HEK293T (cell line): ENCODE results near the gene GIMAP6.
"Not testable (repeated sequence)": the region's sequence is repeated elsewhere in the genome, so short reads cannot be mapped to it uniquely, and the experiment has no call there.

Experiments
- CTCF ChIA-PET: fragments of 350-600 bp; formaldehyde crosslinking; extraction: SDS; loops from one replicate; lab custom pipeline; 2021; ENCODE audit warnings: antibody characterized with exemption, inconsistent platforms; lab: Yijun Ruan, JAX
- POLR2A ChIA-PET: fragments of 350-600 bp; formaldehyde crosslinking; extraction: SDS; loops from one replicate; lab custom pipeline; 2020; ENCODE audit warnings: antibody characterized with exemption, inconsistent platforms; lab: Yijun Ruan, JAX
- DNase-seq: peaks from one replicate; pipeline ENCODE4 v3.0.0; 2012; ENCODE audit warnings: mixed read lengths; ENCODE audit errors: extremely low spot score
- ARNT ChIP-seq: fragments of 450-650 bp; IDR thresholded peaks from 2 replicates; pipeline ENCODE4 v1.6.1; 2017; ENCODE audit warnings: mild to moderate bottlenecking
- BHLHE40 ChIP-seq: fragments of 450-650 bp; IDR thresholded peaks from 2 replicates; pipeline ENCODE4 v1.6.1; 2016; ENCODE audit warnings: mild to moderate bottlenecking, moderate library complexity, borderline replicate concordance
- CTBP1 ChIP-seq: fragments of 450-650 bp; IDR thresholded peaks from 2 replicates; pipeline ENCODE4 v1.6.1; 2016; ENCODE audit warnings: borderline replicate concordance
- ELF4 ChIP-seq: fragments of 450-650 bp; IDR thresholded peaks from 2 replicates; pipeline ENCODE4 v1.6.1; 2017; ENCODE audit warnings: antibody characterized with exemption
- FOXA1 ChIP-seq: fragments of 450-650 bp; IDR thresholded peaks from 2 replicates; pipeline ENCODE4 v1.6.1; 2016; ENCODE audit warnings: mild to moderate bottlenecking
- FOXK2 ChIP-seq: fragments of 450-650 bp; IDR thresholded peaks from 2 replicates; pipeline ENCODE4 v1.6.1; 2016; ENCODE audit warnings: mild to moderate bottlenecking
- FOXM1 ChIP-seq: fragments of 450-650 bp; IDR thresholded peaks from 2 replicates; pipeline ENCODE4 v1.6.1; 2017; ENCODE audit warnings: mild to moderate bottlenecking, borderline replicate concordance
- HDGF ChIP-seq: fragments of 450-650 bp; IDR thresholded peaks from 2 replicates; pipeline ENCODE4 v1.6.1; 2017; ENCODE audit warnings: antibody characterized with exemption, borderline replicate concordance
- L3MBTL2 ChIP-seq: fragments of 450-650 bp; conservative IDR thresholded peaks from 2 replicates; pipeline ENCODE4 v1.6.1; 2016; ENCODE audit warnings: mild to moderate bottlenecking
- LEF1 ChIP-seq: fragments of 450-650 bp; IDR thresholded peaks from 2 replicates; pipeline ENCODE4 v1.6.1; 2017; ENCODE audit warnings: mild to moderate bottlenecking, borderline replicate concordance
- NFRKB ChIP-seq: fragments of 450-650 bp; IDR thresholded peaks from 2 replicates; pipeline ENCODE4 v1.6.1; 2016; ENCODE audit warnings: mild to moderate bottlenecking, moderate library complexity
- SP1 ChIP-seq: fragments of 450-650 bp; IDR thresholded peaks from 2 replicates; pipeline ENCODE4 v1.6.1; 2017
- SUZ12 ChIP-seq: fragments of 450-650 bp; IDR thresholded peaks from 2 replicates; pipeline ENCODE4 v1.6.1; 2016; ENCODE audit warnings: mild to moderate bottlenecking
- TARDBP ChIP-seq: fragments of 450-650 bp; IDR thresholded peaks from 2 replicates; pipeline ENCODE4 v1.6.1; 2016
- ZNF384 ChIP-seq: fragments of 450-650 bp; IDR thresholded peaks from 2 replicates; pipeline ENCODE4 v1.6.1; 2016
- TF ChIP-seq, protein P1 (sequence below): fragments of 450-650 bp; IDR thresholded peaks from 2 replicates; pipeline ENCODE4 v1.6.1; 2016

The GIMAP6 gene

DNA sequence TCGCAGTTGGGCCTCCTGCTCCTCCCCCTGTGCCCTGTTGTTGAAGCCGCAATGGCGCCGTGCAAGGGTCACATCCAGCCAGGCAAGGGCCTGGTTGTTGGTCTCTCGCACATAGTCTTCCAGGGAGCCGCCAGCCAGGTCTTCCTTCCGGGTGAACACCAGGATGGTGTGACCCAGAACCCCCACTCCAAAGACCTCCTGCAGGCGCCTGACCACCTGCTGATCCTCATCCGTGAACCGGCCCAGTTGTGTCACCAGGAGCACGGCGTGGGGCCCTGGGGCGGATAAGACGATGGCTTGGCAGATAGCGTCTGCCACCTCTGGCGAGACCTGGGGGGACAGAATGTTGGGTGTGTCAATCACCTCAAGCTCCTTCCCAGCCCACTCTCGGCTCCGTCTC, 4.2 kb downstream of the GIMAP6 start:
- DNase-seq: no peak
- TF ChIP-seq FOXA1 (no peak), HDGF (no peak), SUZ12 (no peak), CTBP1 (no peak), ZNF384 (no peak), TARDBP (no peak), FOXK2 (no peak), L3MBTL2 (no peak), LEF1 (no peak), SP1 (no peak), ARNT (no peak), FOXM1 (no peak), ELF4 (no peak), NFRKB (no peak), BHLHE40 (no peak)
- TF ChIP-seq, protein P1, sequence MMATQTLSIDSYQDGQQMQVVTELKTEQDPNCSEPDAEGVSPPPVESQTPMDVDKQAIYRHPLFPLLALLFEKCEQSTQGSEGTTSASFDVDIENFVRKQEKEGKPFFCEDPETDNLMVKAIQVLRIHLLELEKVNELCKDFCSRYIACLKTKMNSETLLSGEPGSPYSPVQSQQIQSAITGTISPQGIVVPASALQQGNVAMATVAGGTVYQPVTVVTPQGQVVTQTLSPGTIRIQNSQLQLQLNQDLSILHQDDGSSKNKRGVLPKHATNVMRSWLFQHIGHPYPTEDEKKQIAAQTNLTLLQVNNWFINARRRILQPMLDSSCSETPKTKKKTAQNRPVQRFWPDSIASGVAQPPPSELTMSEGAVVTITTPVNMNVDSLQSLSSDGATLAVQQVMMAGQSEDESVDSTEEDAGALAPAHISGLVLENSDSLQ: no peak
- POLR2A ChIA-PET: no interaction called here
- CTCF ChIA-PET: no interaction called here

DNA sequence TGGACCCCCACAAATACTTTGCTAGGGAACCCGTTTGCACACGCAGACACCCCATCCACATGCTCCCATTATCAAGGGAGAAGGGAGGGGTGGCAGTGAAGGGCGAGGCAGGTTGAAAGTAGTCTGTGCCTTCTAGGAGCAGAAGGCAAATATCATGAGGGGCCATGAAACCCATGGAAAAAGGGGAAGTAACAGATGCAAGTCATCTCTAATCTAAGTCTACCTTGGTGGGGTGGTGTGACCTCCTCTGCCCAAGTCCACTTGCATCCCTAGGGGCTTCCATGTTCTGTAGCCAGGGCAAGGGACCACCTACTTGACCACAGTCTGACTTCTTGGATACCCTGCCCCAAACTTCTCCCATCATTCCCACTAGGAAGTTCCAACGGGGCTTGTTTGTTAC, 5.5 kb downstream of the GIMAP6 start:
- CTCF ChIA-PET: no interaction called here
- POLR2A ChIA-PET: no interaction called here
- TF ChIP-seq NFRKB (no peak), ZNF384 (no peak), SP1 (no peak), FOXM1 (no peak), ARNT (no peak), TARDBP (no peak), SUZ12 (no peak), BHLHE40 (no peak), HDGF (no peak), CTBP1 (no peak), FOXK2 (no peak), L3MBTL2 (no peak), FOXA1 (no peak), LEF1 (no peak), ELF4 (no peak)
- TF ChIP-seq, protein P1: no peak
- no peak for DNase-seq

DNA sequence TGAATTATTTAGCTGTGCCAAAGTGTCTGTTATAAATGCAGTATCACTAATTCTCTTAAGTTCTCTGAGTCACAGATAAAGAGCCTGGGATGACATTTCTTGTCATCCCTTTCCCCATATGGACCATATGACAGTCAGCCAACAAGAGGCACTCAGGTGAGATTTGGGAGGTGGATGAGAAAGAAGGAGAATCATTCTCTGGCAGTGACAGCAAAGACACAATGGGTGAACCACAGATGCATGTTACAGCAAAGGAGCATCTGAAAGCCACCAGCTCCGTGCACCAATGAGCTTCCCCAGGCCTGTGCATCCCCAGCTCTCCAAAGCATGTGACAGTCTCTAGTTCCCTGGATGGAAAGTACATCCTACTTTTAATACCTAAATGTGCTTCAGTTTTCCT, 10.8 kb downstream of the GIMAP6 start:
- ChIA-PET CTCF (interaction anchor here (0.7 kb wide), 1 partner anchor 1052 kb away, joined by 3 read pairs; no protein-coding TSS in a partner anchor), POLR2A (no interaction called here)
- no peak for TF ChIP-seq SP1
- TF ChIP-seq ELF4: no peak
- TF ChIP-seq BHLHE40: no peak
- TF ChIP-seq LEF1: no peak
- TF ChIP-seq ARNT: no peak
- TF ChIP-seq FOXK2: no peak
- no peak for DNase-seq

DNA sequence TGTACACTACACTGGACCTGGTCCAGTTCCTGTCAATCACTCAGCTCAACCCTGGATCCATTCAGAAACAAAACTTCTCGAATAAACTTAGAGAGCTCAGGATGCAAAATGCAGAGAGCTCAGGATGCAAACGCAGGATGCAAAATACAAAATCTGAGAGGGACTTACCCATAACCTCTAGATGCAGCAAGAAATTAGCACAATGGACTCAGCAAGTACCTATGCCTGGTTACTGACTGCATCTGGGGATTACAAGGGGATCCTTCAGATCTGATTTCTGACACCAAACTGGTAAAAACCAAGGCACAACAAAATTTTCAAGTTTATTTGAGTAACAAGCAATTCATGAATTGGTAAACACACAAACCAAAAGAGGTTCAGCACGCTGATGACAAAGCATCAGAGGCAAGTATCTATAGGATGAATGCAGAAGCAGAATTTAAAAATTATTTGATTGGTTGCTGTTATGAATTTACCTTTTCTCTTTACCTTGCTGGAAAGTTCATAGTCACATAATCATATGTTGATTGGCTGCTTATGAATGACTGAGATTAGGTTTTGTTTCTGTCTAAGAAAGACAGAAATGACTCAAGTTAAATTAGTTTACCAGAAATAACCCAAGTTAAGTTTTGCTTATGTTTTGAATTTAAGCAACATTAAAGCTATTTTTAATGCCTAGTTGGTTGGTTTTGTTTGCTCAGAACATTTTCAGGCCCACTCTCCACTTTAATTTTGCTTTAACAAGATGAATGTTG, 11.4 kb downstream of the GIMAP6 start:
- no peak for TF ChIP-seq HDGF
- no peak for TF ChIP-seq TARDBP
- no peak for TF ChIP-seq ARNT
- no peak for TF ChIP-seq ELF4
- TF ChIP-seq FOXK2: no peak
- no peak for TF ChIP-seq SP1
- no peak for TF ChIP-seq NFRKB
- no peak for TF ChIP-seq SUZ12
- no peak for TF ChIP-seq FOXA1
- no peak for TF ChIP-seq LEF1
- TF ChIP-seq CTBP1: no peak
- TF ChIP-seq L3MBTL2: no peak
- TF ChIP-seq FOXM1: no peak
- TF ChIP-seq, protein P1: no peak
- TF ChIP-seq BHLHE40: no peak
- no peak for TF ChIP-seq ZNF384
- ChIA-PET POLR2A (no interaction called here), CTCF (interaction anchor here (0.7 kb wide), 1 partner anchor 1052 kb away, joined by 3 read pairs; no protein-coding TSS in a partner anchor)
- no peak for DNase-seq

DNA sequence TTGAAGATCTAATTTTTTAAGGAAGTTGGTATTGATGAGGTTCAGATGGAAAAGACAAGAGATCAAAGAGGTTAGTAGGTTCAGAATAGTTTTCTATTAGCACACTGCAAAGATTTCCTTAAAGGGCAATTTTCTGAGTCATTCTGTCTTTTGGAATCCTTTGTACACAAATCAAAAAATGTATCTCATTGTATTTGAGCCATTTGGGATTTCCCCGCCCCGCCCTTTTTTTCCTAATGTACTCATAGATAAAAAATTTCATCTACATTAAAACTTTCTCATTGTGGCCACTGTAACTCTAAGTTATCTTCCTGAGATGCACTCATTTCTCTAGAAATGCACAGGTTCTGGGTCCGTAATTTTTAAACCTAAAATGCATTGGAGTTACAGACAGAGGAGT, 12.1 kb downstream of the GIMAP6 start:
- POLR2A ChIA-PET: no interaction called here
- TF ChIP-seq, protein P1: no peak
- TF ChIP-seq ZNF384: no peak
- no peak for DNase-seq
- CTCF ChIA-PET: no interaction called here

DNA sequence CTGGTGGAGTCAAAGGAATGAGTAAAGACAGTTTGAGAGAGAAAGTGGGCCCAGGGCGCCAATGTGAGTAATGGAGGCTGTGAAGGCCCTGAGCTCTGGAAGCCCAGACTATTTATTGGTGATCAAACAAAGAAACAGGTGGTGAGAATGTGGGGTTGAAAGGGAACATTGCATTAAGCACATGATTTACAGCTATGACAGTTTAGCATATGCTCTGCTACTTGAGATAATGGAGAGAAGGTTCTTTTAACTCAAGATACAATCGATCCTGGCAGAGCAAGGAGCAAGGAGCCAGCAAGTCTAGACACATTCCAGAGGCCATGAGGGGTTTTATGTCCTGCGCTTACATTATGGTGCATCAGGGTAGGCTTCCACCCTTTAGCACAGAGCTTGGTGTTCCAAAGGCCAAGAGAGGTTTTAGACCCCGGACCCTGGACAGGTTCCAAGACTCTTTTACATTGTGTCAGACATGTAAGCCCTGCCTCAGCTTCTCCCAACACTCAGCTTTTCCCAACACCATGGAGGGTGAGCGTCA, 16.9 kb downstream of the GIMAP6 start:
- POLR2A ChIA-PET, CTCF ChIA-PET, DNase-seq: not testable (repeated sequence)

DNA sequence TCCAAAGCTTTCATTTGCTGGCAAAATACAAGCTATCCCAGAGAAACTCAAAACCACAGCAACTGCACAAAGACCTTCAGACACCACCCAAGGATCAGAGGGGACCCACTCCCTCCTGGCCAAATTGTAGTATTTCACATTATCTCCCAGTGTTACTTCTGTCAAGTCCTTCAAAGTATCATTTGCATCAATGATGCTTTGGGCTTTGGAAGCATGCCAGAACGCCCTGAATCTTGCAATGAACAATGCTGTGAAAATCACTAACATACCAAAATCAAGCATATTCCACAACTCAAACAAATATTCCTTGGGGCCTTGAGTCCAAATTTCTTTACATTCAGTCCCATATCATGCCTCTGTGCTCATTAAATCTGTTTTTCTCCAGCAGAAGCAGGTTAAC, 17.8 kb downstream of the GIMAP6 start:
- POLR2A ChIA-PET, DNase-seq, CTCF ChIA-PET: not testable (repeated sequence)
